C4-2B (cell line): Measurements from ENCODE around the gene IFNG.

Experiments used
- ZFX ChIP-seq: fragments of 450-650 bp; IDR thresholded peaks from 2 replicates; pipeline ENCODE4 v1.6.1; 2017
- TF ChIP-seq, protein P1 (sequence below): fragments of 450-650 bp; conservative IDR thresholded peaks from 2 replicates; pipeline ENCODE4 v1.5.1; 2017; ENCODE audit warnings: mild to moderate bottlenecking

DNA sequence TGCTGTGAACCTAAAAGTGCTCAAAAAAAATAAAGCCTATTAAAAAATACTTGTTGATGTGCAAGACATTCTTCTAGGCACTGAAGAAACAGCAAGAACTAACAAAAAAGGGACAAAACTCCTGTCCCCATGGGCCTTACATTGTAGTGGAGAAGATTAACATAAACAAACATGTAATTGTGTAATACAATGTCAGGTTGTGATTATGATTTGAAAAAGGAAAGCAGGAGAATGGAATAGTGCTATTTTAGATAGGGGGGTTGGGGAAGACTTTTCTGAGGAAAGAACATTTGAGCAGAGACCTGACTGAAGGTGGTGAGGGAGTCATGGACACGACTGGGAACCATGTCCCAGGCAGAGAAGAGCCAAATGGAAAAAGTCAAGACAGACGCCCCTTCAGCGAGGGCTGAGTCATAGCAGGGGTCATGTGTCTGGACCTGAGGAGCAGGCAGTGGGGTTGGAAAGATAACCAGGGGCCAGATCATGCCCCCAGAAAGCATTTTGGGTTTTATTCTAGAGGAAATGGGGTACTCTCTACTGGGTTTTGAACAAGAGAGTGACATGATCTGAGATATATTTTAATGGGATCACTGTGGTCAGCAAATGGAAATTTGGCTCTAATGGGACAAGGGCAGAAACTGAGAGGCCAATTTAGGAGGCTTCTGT, 19.4 kb upstream of the IFNG start:
- TF ChIP-seq, protein P1, sequence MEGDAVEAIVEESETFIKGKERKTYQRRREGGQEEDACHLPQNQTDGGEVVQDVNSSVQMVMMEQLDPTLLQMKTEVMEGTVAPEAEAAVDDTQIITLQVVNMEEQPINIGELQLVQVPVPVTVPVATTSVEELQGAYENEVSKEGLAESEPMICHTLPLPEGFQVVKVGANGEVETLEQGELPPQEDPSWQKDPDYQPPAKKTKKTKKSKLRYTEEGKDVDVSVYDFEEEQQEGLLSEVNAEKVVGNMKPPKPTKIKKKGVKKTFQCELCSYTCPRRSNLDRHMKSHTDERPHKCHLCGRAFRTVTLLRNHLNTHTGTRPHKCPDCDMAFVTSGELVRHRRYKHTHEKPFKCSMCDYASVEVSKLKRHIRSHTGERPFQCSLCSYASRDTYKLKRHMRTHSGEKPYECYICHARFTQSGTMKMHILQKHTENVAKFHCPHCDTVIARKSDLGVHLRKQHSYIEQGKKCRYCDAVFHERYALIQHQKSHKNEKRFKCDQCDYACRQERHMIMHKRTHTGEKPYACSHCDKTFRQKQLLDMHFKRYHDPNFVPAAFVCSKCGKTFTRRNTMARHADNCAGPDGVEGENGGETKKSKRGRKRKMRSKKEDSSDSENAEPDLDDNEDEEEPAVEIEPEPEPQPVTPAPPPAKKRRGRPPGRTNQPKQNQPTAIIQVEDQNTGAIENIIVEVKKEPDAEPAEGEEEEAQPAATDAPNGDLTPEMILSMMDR: no peak
- TF ChIP-seq ZFX: no peak
